Stimulated activated CD8-positive, alpha-beta memory T cell treated with anti-CD3 and anti-CD28 coated beads, Interleukin-2, amount 100 ng/mL, for 48 hours (primary cell): Measurements from ENCODE around the gene CFAP57.
A peak's percentile ranks its signal among the peaks of the same experiment; 100 is the strongest.
"Not testable (repeated sequence)": the region's sequence is repeated elsewhere in the genome, so short reads cannot be mapped to it uniquely, and the experiment has no call there.

Experiments used
- DNase-seq, 2 donors: peaks; one replicate each; pipeline ENCODE4 v3.0.0-alpha.2; 2020; ENCODE audit warnings: low read depth in 2 of 2

The CFAP57 gene

GRCh38 chr1:43172527-43172972 is 420 bp downstream of the CFAP57 start:
- peak; percentile 69 to 83 for DNase-seq

- no peak for DNase-seq
These were observed 2.7 kb downstream of the CFAP57 start for GRCh38 chr1:43174873-43175272.

- DNase-seq = no peak
These were observed 5.6 kb downstream of the CFAP57 start for GRCh38 chr1:43177691-43178090.

- no peak for DNase-seq
These were observed 12.3 kb downstream of the CFAP57 start for GRCh38 chr1:43184388-43184787.

- DNase-seq = no peak
These were observed 12.9 kb downstream of the CFAP57 start for GRCh38 chr1:43184995-43185394.

- DNase-seq = no peak
These were observed 16.0 kb downstream of the CFAP57 start for GRCh38 chr1:43188106-43188505.

GRCh38 chr1:43194509-43194908 is 22.4 kb downstream of the CFAP57 start:
- DNase-seq = no peak

- no peak for DNase-seq
These were observed 25.4 kb downstream of the CFAP57 start for GRCh38 chr1:43197343-43198127.

GRCh38 chr1:43199093-43199726 is 27.1 kb downstream of the CFAP57 start:
- DNase-seq = peak in 1 of 2 donors; percentile 2

GRCh38 chr1:43203859-43204258 is 31.7 kb downstream of the CFAP57 start:
- no peak for DNase-seq

GRCh38 chr1:43204394-43204793 is 32.3 kb downstream of the CFAP57 start:
- DNase-seq = no peak

GRCh38 chr1:43205671-43206070 is 33.5 kb downstream of the CFAP57 start:
- DNase-seq = no peak

GRCh38 chr1:43206600-43207228 is 34.6 kb downstream of the CFAP57 start:
- no peak for DNase-seq

GRCh38 chr1:43207229-43207853 is 35.2 kb downstream of the CFAP57 start:
- DNase-seq = no peak

- not testable (repeated sequence) for DNase-seq
These were observed 36.1 kb downstream of the CFAP57 start for GRCh38 chr1:43208277-43208676.

- DNase-seq = no peak
These were observed 42.6 kb downstream of the CFAP57 start for GRCh38 chr1:43214501-43215444.

- DNase-seq = no peak
These were observed 45.6 kb downstream of the CFAP57 start for GRCh38 chr1:43217747-43218146.

- no peak for DNase-seq
These were observed 49.0 kb downstream of the CFAP57 start for GRCh38 chr1:43220905-43221778.

- DNase-seq = no peak
These were observed 49.7 kb downstream of the CFAP57 start for GRCh38 chr1:43221797-43222196.

- no peak for DNase-seq
These were observed 50.7 kb downstream of the CFAP57 start for GRCh38 chr1:43222879-43223278.
